ENCODE measurements around the gene TTC3.

The TTC3 gene

DNA sequence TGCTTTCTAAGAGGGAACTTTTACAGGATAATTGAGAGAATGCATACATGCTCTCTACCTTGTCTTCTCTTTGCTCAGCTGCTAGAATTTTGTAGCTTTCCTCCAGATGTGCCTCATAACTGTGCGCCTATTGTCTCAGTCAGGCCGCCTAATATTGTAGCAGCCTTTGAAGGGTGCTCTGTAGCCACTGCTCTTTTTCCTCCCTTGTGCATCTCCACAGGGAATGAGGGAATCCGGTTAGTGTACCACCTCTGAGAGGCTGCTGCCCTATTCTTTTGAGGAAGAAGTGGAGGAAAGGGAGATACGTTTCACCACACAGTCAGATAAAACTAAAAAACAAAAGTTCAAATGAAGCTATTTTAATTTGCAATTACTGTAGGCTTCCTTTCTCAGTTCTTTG is 22.8 kb downstream of the TTC3 start:
- Histone ChIP-seq H3K79me2 (ENCODE audit: insufficient read depth, low read length) (peaks cover 3% of the 10 kb centered on the region), H3K4me3 (ENCODE audit: low read depth in 1 of 2, low read length in 2 of 2) (no peak overlapping the region), H3K4me1 (ENCODE audit: insufficient read depth, low read length) (no peaks in the 10 kb centered on the region), H3K27ac (ENCODE audit: low read length) (no peak overlapping the region), H3K9me3 (ENCODE audit: insufficient read depth, low read length, severe bottlenecking) (no peaks in the 10 kb centered on the region), H3K9ac (ENCODE audit: low read depth, low read length) (no peak overlapping the region), H4K20me1 (ENCODE audit: insufficient read depth, low read length) (no peaks in the 10 kb centered on the region), H3K36me3 (ENCODE audit: insufficient read depth, low read length) (peaks cover 74% of the 10 kb centered on the region), H3K27me3 (ENCODE audit: insufficient read depth, low read length, poor library complexity) (no peaks in the 10 kb centered on the region), H2AFZ (ENCODE audit: low read depth, low read length) (no peak overlapping the region), H3K4me2 (ENCODE audit: insufficient read depth, low read length) (no peak overlapping the region)
- DNase-seq, result no peak
- no peak for ATAC-seq (ENCODE audit: insufficient read depth, low read depth)
- TF ChIP-seq EZH2 (IDR thresholded peaks at IDR 0.05; ENCODE audit: borderline replicate concordance, low read depth, low read length, severe bottlenecking), result no peak
- TF ChIP-seq, protein P1, sequence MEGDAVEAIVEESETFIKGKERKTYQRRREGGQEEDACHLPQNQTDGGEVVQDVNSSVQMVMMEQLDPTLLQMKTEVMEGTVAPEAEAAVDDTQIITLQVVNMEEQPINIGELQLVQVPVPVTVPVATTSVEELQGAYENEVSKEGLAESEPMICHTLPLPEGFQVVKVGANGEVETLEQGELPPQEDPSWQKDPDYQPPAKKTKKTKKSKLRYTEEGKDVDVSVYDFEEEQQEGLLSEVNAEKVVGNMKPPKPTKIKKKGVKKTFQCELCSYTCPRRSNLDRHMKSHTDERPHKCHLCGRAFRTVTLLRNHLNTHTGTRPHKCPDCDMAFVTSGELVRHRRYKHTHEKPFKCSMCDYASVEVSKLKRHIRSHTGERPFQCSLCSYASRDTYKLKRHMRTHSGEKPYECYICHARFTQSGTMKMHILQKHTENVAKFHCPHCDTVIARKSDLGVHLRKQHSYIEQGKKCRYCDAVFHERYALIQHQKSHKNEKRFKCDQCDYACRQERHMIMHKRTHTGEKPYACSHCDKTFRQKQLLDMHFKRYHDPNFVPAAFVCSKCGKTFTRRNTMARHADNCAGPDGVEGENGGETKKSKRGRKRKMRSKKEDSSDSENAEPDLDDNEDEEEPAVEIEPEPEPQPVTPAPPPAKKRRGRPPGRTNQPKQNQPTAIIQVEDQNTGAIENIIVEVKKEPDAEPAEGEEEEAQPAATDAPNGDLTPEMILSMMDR (IDR thresholded peaks at IDR 0.05; ENCODE audit: borderline replicate concordance, extremely low read depth, low read length, poor library complexity, severe bottlenecking), result no peak

DNA sequence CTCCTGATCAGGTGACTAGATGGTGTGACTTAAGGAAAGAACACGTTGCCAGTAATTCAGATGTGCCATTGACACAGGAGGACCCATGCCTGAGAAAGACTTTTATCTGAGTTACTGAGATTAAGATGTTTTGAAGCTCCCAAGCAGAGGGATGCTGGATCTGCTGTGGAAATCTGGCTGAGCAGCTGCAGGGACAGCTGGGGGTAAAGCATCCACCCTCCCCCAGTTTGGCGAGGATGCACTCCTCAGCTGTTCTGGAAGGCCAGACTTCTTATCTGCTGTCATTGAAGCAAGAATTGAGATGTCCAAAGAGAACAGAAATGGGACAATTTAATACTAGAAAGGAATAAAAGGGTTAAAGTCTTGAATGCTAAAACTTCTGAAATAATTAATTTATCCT is 25.7 kb downstream of the TTC3 start:
- Histone ChIP-seq H3K4me2 (ENCODE audit: insufficient read depth, low read length) (no peak overlapping the region), H3K4me1 (ENCODE audit: insufficient read depth, low read length) (no peaks in the 10 kb centered on the region), H2AFZ (ENCODE audit: low read depth, low read length) (no peak overlapping the region), H3K9ac (ENCODE audit: low read depth, low read length) (no peak overlapping the region), H4K20me1 (ENCODE audit: insufficient read depth, low read length) (no peaks in the 10 kb centered on the region), H3K36me3 (ENCODE audit: insufficient read depth, low read length) (peaks cover 61% of the 10 kb centered on the region), H3K27me3 (ENCODE audit: insufficient read depth, low read length, poor library complexity) (no peaks in the 10 kb centered on the region), H3K4me3 (ENCODE audit: low read depth in 1 of 2, low read length in 2 of 2) (no peak overlapping the region), H3K27ac (ENCODE audit: low read length) (no peak overlapping the region), H3K79me2 (ENCODE audit: insufficient read depth, low read length) (no peaks in the 10 kb centered on the region; the same call in none of the 2 replicates), H3K9me3 (ENCODE audit: insufficient read depth, low read length, severe bottlenecking) (no peaks in the 10 kb centered on the region)
- DNase-seq (no peak), ATAC-seq (ENCODE audit: insufficient read depth, low read depth) (no peak)
- TF ChIP-seq, protein P1 (IDR thresholded peaks at IDR 0.05; ENCODE audit: borderline replicate concordance, extremely low read depth, low read length, poor library complexity, severe bottlenecking), result no peak
- TF ChIP-seq EZH2 (IDR thresholded peaks at IDR 0.05; ENCODE audit: borderline replicate concordance, low read depth, low read length, severe bottlenecking), result no peak

DNA sequence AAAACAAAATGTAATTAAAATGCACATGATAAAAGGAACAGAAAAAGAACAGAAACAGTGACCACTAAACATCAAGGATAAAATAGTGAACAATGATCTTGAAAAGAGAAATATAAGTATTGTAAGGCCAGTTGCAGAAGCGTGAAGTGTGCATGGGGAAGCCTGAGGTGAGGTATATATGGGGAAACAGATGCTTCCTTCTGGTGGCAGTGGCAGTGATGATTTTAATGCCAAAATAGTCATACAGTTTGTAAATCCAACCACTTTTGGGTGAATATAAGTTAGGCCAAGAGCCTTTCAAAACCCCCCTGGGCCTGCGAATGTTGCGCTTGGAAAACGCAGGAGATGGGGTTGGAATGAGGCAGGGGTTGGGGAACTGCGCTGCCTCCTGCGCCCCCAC is 27.3 kb downstream of the TTC3 start:
- no peak overlapping the region for H3K4me2 ChIP-seq (ENCODE audit: insufficient read depth, low read length)

More for the DNA sequence above, 27.3 kb downstream of the TTC3 start:
- H3K36me3 ChIP-seq (ENCODE audit: insufficient read depth, low read length), result peaks cover 51% of the 10 kb centered on the region
- no peaks in the 10 kb centered on the region for H4K20me1 ChIP-seq (ENCODE audit: insufficient read depth, low read length)
- TF ChIP-seq EZH2 (IDR thresholded peaks at IDR 0.05; ENCODE audit: borderline replicate concordance, low read depth, low read length, severe bottlenecking), result no peak
- TF ChIP-seq, protein P1 (IDR thresholded peaks at IDR 0.05; ENCODE audit: borderline replicate concordance, extremely low read depth, low read length, poor library complexity, severe bottlenecking), result no peak
- no peak overlapping the region for H3K9ac ChIP-seq (ENCODE audit: low read depth, low read length)
- no peak overlapping the region for H3K27ac ChIP-seq (ENCODE audit: low read length)
- no peak overlapping the region for H2AFZ ChIP-seq (ENCODE audit: low read depth, low read length)
- no peak for DNase-seq
- H3K79me2 ChIP-seq (ENCODE audit: insufficient read depth, low read length), result no peaks in the 10 kb centered on the region; the same call in 1 of the 2 replicates
- no peak for ATAC-seq (ENCODE audit: insufficient read depth, low read depth)
- H3K4me3 ChIP-seq (ENCODE audit: low read depth in 1 of 2, low read length in 2 of 2), result no peak overlapping the region
- H3K4me1 ChIP-seq (ENCODE audit: insufficient read depth, low read length), result no peaks in the 10 kb centered on the region
- H3K9me3 ChIP-seq (ENCODE audit: insufficient read depth, low read length, severe bottlenecking), result no peaks in the 10 kb centered on the region
- no peaks in the 10 kb centered on the region for H3K27me3 ChIP-seq (ENCODE audit: insufficient read depth, low read length, poor library complexity)

Data from DND-41 (cell line).